GM19372 (cell line): ENCODE measurements around the gene SUGCT.
"Not testable (repeated sequence)": the region's sequence is repeated elsewhere in the genome, so short reads cannot be mapped to it uniquely, and the experiment has no call there.

Source experiments
- ATAC-seq: cut with Tn5 transposase; IDR thresholded peaks from one replicate; pipeline ENCODE4 v1.9.1; 2021; ENCODE audit warnings: mild to moderate bottlenecking, low read depth, moderate library complexity; ENCODE audit not compliant: unreplicated experiment

Gene SUGCT

DNA sequence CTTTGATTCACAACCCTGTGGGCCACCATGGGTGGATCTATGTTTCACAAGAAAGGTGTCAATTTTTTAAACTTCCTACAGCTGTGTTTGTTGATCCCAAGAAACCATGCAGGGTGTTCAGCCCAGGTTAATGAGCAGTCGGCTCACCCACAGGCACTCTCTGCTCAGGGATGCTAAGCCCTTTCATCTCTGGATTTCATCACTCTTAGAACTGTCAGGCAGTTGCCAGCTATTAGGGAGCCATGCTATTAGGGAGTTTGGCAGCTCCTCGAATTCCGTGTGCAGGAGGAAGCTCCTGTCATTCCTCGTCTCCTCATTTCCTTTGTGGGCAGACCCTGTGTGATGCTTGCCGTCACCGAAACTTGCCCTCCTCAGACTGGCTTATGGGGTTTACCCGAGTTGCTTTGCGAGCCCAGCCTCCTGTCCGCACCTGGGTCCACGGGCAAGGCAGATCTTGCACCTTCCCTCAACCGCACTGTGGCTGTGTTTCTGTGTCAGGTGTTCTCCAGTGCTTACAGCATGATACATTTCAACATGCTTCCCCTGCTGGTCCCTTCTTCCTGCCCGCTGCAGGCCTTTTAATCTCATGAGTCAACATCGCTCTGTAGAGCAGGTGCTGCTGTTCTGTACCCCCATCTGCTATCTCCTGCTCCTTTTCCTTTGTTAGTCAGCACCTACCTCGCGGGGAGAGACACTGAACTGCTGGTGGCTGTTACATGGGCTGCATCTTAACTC, 509.8 kb downstream of the SUGCT start:
- ATAC-seq = no peak

DNA sequence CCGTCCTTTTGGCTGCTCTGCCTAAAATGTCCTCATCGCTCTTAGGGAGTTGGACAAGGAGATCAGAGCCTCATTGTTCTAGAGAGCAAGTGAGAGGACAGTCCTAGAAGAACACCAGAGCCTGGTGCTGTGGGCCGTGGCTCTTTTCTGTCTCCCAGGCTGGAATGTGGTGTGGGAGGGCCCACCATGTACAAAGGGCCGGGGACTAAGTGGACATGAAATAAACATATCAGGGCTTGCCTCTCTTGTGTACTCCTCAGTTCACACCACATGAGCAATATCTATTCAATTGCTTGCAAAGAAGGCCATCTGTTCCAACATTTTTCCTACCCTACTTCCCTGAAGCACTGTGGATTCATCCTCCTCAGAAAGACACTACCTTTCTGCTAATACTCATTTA, 510.4 kb downstream of the SUGCT start:
- ATAC-seq = no peak

DNA sequence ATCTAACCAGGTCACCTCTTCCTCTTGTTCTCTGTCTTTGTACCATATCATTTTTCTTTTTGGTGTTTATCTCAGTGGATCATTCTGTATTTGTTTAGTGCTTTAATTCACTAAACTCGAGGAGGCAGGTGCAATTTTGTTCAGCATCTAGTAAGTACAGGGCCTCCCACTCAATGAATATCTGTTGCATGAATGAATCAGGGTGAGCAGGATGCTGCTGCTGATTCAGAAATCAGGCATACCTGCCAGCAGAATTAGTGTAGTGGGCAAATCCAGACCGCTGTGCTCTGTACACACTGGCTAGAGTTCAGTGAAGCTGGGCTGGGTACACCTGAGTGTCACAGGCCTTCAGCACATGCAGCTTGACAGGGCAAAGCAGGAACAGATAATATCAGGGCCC, 511.9 kb downstream of the SUGCT start:
- ATAC-seq = no peak

DNA sequence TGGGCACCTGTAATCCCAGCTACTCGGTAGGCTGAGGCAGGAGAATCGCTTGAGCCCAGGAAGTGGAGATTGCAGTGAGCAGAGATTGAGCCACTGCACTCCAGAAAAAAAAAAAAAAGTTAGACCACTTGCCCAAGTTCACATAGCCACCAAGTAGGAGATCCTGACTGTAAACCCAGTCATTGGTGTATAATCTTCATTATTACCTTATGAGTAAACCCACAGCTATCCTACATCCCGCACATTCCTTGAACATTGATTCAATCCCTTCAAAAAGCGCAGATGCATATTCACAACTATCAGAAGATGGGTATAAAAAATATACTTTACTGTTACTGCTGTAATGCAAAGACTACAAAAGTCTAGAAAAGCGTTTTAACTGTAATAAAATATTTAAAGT, 512.9 kb downstream of the SUGCT start:
- no peak for ATAC-seq

DNA sequence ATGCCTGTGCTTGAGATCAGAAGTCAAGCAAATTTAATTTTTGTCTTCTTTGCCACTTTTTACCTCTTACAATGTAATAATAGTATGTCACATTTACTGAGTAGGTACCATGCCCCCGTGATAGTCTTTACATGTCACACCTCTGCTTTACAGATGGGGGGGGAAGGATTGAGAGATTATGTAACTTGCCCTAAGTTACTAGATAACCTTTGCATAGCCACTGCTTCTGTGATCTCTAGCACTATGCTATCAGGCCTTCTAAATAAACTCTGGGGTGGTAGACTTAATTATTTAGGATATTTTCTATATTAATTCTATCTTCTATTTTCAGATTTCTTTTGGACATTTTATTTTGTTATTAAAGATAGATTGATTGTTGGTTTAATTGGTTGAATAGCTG, 514.4 kb downstream of the SUGCT start:
- no peak for ATAC-seq

DNA sequence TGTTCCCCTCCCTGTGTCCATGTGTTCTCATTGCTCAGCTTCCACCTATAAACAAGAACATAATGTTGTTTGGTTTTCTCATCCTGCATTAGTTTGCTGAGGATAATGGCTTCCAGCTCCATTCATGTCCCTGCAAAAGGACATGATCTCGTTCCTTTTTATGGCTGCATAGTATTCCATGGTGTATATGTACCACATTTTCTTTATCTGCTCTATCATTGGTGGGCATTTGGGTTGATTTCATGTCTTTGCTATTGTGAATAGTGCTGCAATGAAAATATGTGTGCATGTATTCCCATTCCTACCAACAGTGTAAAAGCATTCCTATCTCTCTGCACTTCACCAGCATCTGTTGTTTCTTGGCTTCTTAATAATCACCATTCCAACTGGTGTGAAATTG, 516.1 kb downstream of the SUGCT start:
- ATAC-seq = not testable (repeated sequence)

DNA sequence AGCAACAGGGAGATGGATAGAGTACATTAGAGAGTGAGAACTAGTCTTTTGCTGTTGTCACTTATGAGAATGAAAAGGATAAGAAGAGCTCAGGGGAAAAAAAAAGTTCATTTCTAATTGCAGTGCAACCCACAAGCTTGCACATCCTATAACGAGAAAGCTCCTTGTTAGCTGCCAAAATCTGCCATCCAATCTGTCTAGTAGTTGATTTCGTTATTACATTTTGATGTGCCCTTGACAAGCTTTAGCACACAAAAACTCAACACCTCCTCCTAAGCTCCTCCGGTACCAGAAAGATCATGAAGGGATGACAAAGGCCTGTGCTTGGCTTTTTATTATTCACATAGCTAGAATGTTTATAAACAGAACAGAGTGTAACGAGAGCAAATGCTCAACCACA, 519.4 kb downstream of the SUGCT start:
- ATAC-seq = no peak

DNA sequence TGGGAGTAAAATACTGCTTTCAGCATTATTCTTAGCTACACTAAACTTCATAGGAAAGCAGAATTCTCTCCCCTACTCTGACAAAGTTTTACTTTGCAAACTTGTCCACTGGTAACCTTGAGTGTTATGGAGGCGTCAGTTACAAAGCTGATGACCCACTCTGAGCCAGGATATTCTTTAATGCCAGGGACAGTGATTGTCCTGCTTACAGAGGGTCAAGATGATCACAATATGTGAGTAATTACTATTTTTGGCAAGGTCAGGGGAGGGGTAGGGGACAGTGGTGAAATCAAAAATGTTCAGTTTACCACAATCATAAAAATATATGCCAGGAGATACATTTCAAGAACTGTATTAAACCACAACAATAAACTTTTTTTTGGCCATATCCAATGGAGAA, 520.6 kb downstream of the SUGCT start:
- no peak for ATAC-seq

DNA sequence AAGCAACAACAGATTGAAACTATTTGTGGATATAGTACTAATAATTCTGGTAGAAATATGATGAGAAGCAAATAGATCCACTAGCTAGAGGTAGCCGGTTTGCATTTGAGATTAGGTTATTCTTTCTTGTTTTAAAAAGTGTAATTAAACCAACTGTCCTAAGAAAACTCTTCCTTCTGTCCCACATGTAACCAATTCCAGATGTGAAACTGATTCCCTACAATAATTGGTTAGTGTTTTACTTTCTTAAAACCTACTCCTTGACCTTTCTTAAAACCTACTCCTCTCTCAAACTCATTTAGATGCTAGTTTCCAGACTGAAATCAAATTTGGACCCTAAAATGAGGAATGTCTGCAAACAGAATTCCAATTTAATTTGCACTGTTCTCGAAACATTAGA, 521.5 kb downstream of the SUGCT start:
- no peak for ATAC-seq

DNA sequence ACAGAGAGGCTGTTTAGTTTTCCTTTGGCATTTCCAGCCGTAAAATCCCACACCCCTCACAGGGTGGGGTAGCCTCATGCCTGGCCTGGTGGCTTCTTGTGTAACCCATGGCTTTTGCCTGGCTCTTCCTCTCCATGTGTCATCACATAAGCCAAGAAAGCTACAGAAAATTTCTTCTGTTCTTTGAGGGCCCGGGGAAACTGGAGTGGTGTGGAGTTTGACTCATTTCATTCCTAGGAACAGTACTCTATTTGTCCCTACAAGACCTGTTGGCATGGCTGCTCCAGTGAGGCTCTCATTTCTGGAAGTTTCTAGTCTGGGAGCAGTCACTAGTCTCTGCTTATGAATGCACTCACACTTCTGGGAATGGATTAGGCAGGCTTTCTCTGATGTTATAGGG, 523.9 kb downstream of the SUGCT start:
- no peak for ATAC-seq

DNA sequence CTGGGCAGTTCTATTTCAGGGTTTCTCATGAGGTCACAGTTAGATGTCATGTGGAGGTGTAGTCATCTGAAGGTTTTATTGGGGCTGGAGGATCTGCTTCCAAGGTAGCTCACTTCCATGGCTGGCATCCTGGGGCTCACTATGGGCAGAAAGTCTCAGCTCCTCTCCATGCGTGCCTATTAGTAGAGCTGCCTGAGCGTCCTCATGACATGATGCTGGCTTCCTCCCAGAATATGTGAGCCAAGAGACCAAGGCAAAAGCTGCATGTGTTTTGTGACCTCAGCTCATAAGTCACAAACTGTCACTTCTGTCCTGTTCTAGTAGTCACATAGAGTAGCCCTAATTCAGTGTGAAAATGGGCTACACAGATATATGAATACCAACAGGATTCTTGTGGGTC, 524.4 kb downstream of the SUGCT start:
- no peak for ATAC-seq

DNA sequence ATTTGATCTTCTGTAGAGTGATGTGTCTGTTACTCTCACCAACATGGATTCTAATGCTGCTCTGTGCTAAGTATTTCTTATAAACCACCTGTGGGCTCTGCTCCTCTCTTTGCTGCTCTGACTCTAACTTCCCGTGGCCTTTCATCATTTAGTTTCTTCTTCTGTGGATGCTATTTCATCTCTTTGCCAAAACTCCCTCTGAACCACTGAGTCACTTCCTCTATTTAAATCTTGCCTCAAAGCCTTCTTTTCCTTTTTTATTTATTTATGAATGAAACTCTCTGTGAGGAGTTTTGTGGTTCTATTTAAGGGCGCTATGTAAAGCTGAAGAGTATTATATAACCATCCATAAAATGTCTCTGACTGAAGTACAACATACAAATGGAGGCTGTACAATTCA, 538.5 kb downstream of the SUGCT start:
- ATAC-seq = no peak

DNA sequence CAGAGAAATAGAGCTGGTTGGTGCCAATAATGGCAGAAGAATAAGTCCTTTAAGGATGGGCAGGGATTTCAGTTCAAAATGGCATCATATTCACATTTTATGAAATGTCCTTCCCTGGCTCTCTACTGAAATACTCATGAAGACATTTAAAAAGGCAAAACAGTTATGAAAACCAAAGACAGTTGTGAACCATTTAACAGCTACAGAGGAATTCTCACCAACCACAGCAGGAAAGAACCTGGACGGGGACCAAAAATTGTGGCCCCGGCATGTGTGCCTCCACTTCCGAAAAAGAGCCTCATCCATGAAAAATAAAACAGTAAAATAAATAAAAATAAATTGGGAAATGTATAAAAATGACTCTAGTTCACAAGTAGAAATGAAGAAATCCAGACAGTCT, 539.5 kb downstream of the SUGCT start:
- no peak for ATAC-seq

DNA sequence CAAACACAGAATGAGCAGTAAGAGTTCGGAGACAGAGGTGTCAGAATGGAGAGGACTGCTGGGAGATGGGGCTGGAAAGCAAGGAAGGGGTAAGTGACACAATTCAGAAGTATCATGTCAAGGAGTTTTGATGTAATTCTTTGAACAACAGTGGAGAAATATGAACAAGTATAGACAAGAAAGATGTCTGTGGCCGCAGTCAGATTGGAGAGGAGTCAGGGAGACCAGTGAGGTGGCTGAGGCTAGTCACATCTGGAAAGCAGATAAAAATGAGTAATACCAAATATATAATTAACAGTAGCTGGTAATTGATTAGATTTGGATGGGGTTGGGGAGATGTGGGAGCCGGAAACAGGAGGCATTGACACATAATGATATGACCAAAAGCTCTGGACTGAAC, 540.9 kb downstream of the SUGCT start:
- ATAC-seq = no peak

DNA sequence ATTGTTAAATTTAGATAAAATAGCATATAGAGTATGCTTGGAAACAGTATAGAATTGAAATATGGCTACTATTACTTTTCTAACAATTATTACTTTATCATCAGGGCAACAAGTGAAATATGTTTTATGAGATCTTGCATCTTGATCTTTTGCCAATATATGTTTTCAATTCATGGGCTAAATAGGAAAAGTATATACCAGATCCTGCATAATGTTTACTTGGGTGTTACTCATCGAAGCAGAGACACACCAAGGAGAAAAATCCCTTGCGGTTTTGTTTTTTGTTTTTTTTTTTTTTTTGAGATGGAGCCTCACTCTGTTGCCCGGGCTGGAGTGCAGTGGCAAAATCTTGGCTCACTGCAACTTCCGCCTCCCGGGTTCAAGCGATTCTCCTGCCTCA, 541.4 kb downstream of the SUGCT start:
- no peak for ATAC-seq

DNA sequence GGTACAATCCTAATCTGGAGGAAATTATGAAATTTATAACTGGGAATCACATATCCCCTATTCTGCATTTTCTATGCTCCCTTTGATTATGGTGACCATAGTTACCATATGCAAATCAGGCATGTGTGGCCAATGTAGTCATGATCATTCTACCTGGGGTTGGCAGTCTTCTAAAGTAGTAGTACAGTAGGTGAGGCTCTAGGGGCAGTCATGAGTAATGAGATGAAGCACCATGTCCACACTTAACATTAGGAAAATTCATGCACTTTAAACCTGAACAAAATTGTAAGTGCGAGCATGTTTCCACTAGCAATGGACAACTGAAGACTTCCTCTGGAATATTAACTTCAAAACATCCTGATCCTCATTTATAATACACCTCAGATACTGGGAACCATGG, 545.9 kb downstream of the SUGCT start:
- peak; percentile 92 for ATAC-seq

DNA sequence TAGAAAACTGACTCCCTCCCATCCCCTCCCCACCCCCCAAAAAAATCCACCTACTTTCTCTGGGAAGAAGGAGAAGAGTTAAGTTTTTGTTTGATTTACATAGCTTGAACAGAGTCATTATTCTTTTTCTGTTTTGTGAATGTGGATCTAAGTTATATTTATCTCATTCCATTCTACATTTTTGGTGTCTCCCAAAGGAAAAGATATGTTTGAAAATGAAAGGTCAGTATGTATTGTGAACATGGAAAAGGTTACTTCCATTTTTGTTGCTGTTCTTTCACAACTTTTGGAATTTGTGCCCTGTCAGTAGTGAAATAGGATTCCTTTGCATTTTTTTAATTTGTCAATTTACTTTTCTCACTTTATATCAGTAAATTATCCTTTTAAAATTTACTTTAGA, 547.9 kb downstream of the SUGCT start:
- no peak for ATAC-seq

DNA sequence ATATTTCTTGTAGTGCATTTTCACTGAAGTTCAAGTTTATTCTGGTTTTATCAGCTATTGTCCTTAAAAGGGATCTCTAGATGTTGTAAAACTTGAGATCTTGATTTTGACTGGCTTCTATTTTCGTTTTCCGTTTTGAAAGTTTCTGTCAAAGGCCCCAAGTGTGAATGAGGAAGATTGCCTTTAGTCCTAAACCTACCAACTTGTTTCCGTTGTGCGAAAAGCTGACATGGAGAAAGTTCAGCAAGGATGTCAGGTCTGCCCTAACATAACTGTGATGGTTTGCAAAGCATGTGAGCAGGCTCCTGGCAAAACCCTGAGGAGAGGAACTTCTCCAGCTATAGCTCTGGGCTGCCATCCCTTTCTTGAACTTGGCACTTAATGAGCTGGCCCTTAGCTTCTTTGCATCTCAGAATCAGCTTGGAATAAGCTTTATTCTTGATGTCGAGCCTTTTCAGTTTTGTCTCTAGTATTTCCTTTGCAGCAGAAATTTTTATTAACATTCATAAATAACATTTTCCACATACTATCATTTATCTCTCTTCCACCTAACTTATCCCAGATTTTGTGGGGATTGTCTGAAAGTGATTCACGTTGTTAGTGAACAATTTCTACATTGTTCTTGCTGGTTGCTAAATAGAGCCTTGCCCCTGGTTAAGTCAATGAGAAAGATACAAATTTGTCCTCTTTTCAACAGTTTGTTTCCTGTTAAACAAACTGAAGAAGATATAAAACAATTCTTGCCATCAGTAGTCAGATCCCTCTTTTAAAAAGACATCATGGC, 559.4 kb downstream of the SUGCT start:
- no peak for ATAC-seq

DNA sequence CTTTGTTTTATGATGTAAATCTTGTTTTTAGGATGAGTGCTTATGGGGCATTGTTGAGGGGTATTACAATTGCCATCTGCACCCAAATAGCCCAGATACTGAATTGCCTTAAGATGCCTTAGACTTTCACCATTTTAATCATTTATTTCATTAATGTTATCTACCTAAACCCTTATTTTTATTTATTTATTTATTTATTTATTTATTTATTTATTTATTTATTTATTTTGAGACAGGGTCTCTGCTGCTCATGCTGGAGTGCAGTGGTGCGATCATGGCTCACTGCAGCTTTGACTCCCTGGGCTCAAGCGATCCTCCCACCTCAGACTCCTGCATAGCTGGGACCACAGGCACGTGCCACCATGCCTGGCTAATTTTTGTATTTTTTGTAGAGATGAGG, 560.2 kb downstream of the SUGCT start:
- no peak for ATAC-seq

DNA sequence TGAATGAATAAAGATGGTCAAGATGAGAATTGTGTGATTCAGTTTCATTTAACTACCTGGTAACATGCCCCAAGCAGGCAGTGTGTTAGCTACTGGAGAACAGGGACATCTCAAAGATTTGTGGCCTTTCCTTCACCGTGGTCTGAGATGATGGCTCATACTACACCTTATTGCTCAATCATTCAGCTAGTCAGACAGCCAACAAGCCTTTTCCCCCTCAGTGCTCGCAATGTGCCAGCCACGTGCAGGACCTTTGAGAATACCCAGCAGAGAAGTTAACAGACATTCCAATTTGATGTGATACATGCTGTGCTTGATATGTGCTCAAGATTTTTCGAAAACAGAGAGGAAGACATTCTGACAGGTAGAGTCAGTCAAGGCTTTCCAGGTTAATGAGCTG, 562.8 kb downstream of the SUGCT start:
- no peak for ATAC-seq

DNA sequence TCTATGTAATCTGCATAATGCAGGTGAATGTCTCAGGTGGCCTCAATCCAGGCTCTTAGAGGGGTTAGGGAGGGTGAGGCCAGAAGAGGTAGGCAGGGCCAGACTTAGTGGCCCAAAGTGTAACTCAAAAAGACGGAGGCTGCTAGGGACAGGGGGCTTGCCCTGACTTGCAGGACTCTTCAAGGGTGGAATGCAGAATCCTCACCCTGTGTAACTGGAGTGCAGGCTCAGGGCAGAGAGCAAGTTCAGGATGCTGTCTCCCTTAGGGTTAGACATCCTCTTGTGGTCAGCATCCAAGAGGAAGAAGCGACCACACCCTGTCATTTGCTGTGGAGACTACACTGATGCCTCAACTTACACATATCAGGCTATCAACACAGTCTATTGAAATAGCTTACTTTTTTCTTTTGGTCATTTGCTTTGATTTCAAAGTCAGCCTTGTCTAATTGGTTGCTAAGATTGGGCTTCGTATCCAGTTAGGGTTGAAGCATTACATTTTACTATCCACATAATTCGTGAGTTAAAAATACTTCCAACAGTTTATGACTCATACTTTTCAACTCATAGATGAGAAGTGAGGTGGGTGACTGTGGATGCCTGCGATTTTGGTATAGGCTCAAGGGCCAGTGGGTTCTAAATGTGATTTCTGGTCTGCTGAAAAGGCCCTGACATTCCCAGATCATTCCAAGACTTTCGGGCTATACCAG, 563.6 kb downstream of the SUGCT start:
- no peak for ATAC-seq

DNA sequence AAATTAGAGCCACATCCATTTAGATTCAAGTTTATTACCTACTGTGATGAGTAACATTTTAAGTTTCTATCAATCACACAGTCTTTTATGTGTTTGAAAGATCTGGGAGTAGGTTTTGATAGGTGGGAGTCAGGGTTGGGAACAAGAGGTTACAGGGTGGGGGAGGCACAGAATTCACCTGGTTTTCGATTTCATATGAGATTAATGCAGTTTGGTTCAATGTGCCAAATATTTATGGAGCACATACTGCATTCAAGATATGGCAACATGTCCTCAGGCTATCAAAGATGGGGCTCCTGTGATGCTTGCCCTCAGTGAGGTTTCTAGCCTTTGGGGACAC, 564.1 kb downstream of the SUGCT start:
- ATAC-seq = no peak
